ENCODE data around the gene CEP250. TPM values are rescaled to one million over a fixed set of nuclear protein-coding genes. Genes with fewer than 3 reads are reported as not detected.

The CEP250 gene
- total and polyA plus RNA-seq, 9 donors: 11.7 to 44.2 (median 25.8) TPM

DNA sequence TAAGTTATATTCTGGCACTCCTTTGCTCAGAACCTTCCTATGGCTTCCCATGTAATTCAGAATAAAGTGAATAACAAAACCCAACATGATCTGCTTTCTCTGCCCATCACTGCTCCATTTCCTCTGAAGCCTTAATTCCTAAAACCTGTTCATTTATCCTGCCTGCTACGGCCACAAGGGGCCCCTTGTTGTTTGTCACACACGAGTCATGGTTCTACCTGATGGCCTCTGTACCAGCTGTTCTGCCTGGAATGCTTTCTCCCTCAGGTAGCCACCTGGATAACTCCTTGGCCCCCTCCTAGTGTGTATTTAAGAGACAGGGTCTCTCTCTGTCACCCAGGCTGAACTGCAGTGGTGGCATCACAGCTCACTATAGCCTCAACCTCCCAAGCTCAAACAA, 113.2 kb downstream of the CEP250 start:
- TF ChIP-seq POLR2A (IDR thresholded peaks at IDR 0.05): no peak
- TF ChIP-seq EP300 (IDR thresholded peaks at IDR 0.05): no peak
- TF ChIP-seq, protein P1, sequence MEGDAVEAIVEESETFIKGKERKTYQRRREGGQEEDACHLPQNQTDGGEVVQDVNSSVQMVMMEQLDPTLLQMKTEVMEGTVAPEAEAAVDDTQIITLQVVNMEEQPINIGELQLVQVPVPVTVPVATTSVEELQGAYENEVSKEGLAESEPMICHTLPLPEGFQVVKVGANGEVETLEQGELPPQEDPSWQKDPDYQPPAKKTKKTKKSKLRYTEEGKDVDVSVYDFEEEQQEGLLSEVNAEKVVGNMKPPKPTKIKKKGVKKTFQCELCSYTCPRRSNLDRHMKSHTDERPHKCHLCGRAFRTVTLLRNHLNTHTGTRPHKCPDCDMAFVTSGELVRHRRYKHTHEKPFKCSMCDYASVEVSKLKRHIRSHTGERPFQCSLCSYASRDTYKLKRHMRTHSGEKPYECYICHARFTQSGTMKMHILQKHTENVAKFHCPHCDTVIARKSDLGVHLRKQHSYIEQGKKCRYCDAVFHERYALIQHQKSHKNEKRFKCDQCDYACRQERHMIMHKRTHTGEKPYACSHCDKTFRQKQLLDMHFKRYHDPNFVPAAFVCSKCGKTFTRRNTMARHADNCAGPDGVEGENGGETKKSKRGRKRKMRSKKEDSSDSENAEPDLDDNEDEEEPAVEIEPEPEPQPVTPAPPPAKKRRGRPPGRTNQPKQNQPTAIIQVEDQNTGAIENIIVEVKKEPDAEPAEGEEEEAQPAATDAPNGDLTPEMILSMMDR (IDR thresholded peaks at IDR 0.05): no peak
- H3K4me1 ChIP-seq (ENCODE audit: insufficient read depth): no peaks in the 10 kb centered on the region
- H3K9me3 ChIP-seq: no peaks in the 10 kb centered on the region
- DNase-seq: peak in 1 of 5 donors; percentile 3
- no peaks in the 10 kb centered on the region for H3K36me3 ChIP-seq
- 28 to 40% (median 39%) methylated on average over 2 of the region's 2 CpGs for WGBS, 3 donors
- no peak overlapping the region for H3K27ac ChIP-seq
- intact Hi-C loops (cut with DNase I): no loop called here
- no peaks in the 10 kb centered on the region for H3K27me3 ChIP-seq
- no peak overlapping the region for H3K4me3 ChIP-seq

MicroRNA genes within 50 kb of the gene (microRNA counts, 767-probe panel; counts per million panel counts)
- microRNA hsa-miR-1289: 530 counts per million, percentile 78 among the panel's probes with 10 or more counts

Small RNA genes within 50 kb of the gene (microRNA-seq; reads per million reads assigned to microRNA genes)
- gene MIR1289-1: 0 reads per million in 3 donors

Small RNA genes within 50 kb of the gene (small RNA-seq; reads per million reads assigned to genes)
- gene MIR1289-1: not detected

Other genes starting within 250 kb of the CEP250 start
- gene MMP24, start 228.9 kb upstream of the CEP250 start, total RNA-seq: 10 to 100 TPM in 1 of 7 donors, 1 to 10 TPM in 2, under 1 TPM in 4; 0.20 to 10.8 (median 0.67) TPM
- gene MMP24, start 228.9 kb upstream of the CEP250 start, polyA plus RNA-seq: under 1 TPM; 0.55 to 0.81 TPM
- gene MMP24OS, start 177.5 kb upstream of the CEP250 start, total RNA-seq: 10 to 100 TPM; 22.9 to 77.7 (median 65.8) TPM
- 10 to 100 TPM; 20.5 to 42.4 TPM for gene MMP24OS, start 177.5 kb upstream of the CEP250 start, polyA plus RNA-seq
- 10 to 100 TPM; 36.6 to 93.1 (median 69.8) TPM for gene EIF6, start 170.8 kb upstream of the CEP250 start, total RNA-seq
- 10 to 100 TPM; 43.3 to 88.4 TPM for gene EIF6, start 170.8 kb upstream of the CEP250 start, polyA plus RNA-seq
- not detected for gene FAM83C, start 163.2 kb upstream of the CEP250 start, total RNA-seq
- gene FAM83C, start 163.2 kb upstream of the CEP250 start, polyA plus RNA-seq: not detected
- 10 to 100 TPM; 20.6 to 60.4 (median 43.4) TPM for gene UQCC1, start 43.6 kb upstream of the CEP250 start, total RNA-seq
- gene UQCC1, start 43.6 kb upstream of the CEP250 start, polyA plus RNA-seq: 10 to 100 TPM; 19.1 to 53.3 TPM
- under 1 TPM in 2 of 7 donors, not detected in 5; 0.33 to 0.36 TPM for gene GDF5, start 17.4 kb upstream of the CEP250 start, total RNA-seq
- gene GDF5, start 17.4 kb upstream of the CEP250 start, polyA plus RNA-seq: not detected
- gene C20orf173, start 74.1 kb downstream of the CEP250 start, total RNA-seq: not detected
- not detected for gene C20orf173, start 74.1 kb downstream of the CEP250 start, polyA plus RNA-seq
- 100 to 1,000 TPM; 168 to 278 (median 221) TPM for gene ERGIC3, start 86.5 kb downstream of the CEP250 start, total RNA-seq
- gene ERGIC3, start 86.5 kb downstream of the CEP250 start, polyA plus RNA-seq: 100 to 1,000 TPM; 212 to 354 TPM
- 10 to 100 TPM in 2 of 7 donors, 1 to 10 TPM in 5; 6.3 to 12.8 (median 9.9) TPM for gene SPAG4, start 160.2 kb downstream of the CEP250 start, total RNA-seq
- gene SPAG4, start 160.2 kb downstream of the CEP250 start, polyA plus RNA-seq: 1 to 10 TPM in 1 of 2 donors, under 1 TPM in 1; 1.00 to 4.4 TPM
- 100 to 1,000 TPM in 6 of 7 donors, 10 to 100 TPM in 1; 97.5 to 173 (median 165) TPM for gene CPNE1, start 209.3 kb downstream of the CEP250 start, total RNA-seq
- gene CPNE1, start 209.3 kb downstream of the CEP250 start, polyA plus RNA-seq: 100 to 1,000 TPM; 127 to 129 TPM
- gene RBM12, start 209.3 kb downstream of the CEP250 start, total RNA-seq: 100 to 1,000 TPM in 5 of 7 donors, 10 to 100 TPM in 2; 30.0 to 130 (median 107) TPM
- gene RBM12, start 209.3 kb downstream of the CEP250 start, polyA plus RNA-seq: 10 to 100 TPM; 20.4 to 63.5 TPM
- 10 to 100 TPM; 17.3 to 33.7 (median 29.4) TPM for gene NFS1, start 243.8 kb downstream of the CEP250 start, total RNA-seq
- gene NFS1, start 243.8 kb downstream of the CEP250 start, polyA plus RNA-seq: 10 to 100 TPM; 26.8 to 58.1 TPM
- 100 to 1,000 TPM in 6 of 7 donors, 10 to 100 TPM in 1; 98.7 to 404 (median 112) TPM for gene ROMO1, start 243.8 kb downstream of the CEP250 start, total RNA-seq
- gene ROMO1, start 243.8 kb downstream of the CEP250 start, polyA plus RNA-seq: 100 to 1,000 TPM in 1 of 2 donors, 10 to 100 TPM in 1; 23.2 to 195 TPM